Measurements from ENCODE around the gene IMMP2L. TPM values are rescaled to one million over a fixed set of nuclear protein-coding genes. Genes with fewer than 3 reads are reported as not detected.

IMMP2L gene
- total and polyA plus RNA-seq, 2 of the 8 experiments (the other 6 are each of a cell fraction or from before 2014, with no cell fraction given) = 2.3 to 10.1 TPM

- no peak overlapping the region for H2BK12ac ChIP-seq (ENCODE audit: low read depth, low read length)
- no peaks in the 10 kb centered on the region for H3K79me1 ChIP-seq (ENCODE audit: low read depth, low read length)
- H2AFZ ChIP-seq (ENCODE audit: low read length) = no peak overlapping the region
- H2BK15ac ChIP-seq (ENCODE audit: low read length) = no peak overlapping the region; the same call in 1 of the 2 replicates
- no peak overlapping the region for H3K9ac ChIP-seq (replicated peaks in 1 of 4; ENCODE audit: extremely low read depth in 1 of 4, low read depth in 3 of 4, low read length in 3 of 4)
- no peak overlapping the region for H3K4me2 ChIP-seq (ENCODE audit: insufficient read depth in 1 of 2, low read depth in 2 of 2, low read length in 2 of 2)
- no peak overlapping the region for H2BK5ac ChIP-seq (ENCODE audit: low read depth, low read length)
- H3K27ac ChIP-seq (ENCODE audit: low read depth, low read length) = no peak overlapping the region
- DNase-seq (ENCODE audit: low read depth in 1 of 2, low spot score in 2 of 2) = no peak
- no peaks in the 10 kb centered on the region; a peak in 2 of 8 replicates for H3K36me3 ChIP-seq (ENCODE audit: control insufficient read depth in 2 of 4, insufficient read depth in 4 of 4, low read length in 3 of 4)
- no peak overlapping the region for H2BK20ac ChIP-seq (ENCODE audit: low read length)
- no peak for FAIRE-seq
- H3K9me3 ChIP-seq (ENCODE audit: insufficient read depth in 2 of 2, low read depth in 1 of 2, low read length in 1 of 2) = no peaks in the 10 kb centered on the region
- H3K56ac ChIP-seq (replicated peaks; ENCODE audit: insufficient read length, low read depth, low read length) = no peak overlapping the region
- H4K20me1 ChIP-seq (replicated peaks in 1 of 2; ENCODE audit: control insufficient read depth in 1 of 2, insufficient read depth in 2 of 2, low read length in 2 of 2) = no peaks in the 10 kb centered on the region
- no peaks in the 10 kb centered on the region for H3K79me2 ChIP-seq (ENCODE audit: control insufficient read depth in 1 of 2, insufficient read depth in 2 of 2, low read length in 2 of 2)
- no peaks in the 10 kb centered on the region; a peak in 2 of 7 replicates for H3K27me3 ChIP-seq (replicated peaks in 1 of 4; ENCODE audit: control insufficient read depth in 3 of 4, extremely low read depth in 1 of 4, insufficient read depth in 3 of 4, low read length in 3 of 4)
- ChIA-PET CTCF (ENCODE audit: partially characterized antibody) (interaction anchor here (0.6 to 1.5 kb wide), 4 partner anchors 9 to 1227 kb away, joined by 3 to 4 read pairs (median 4); no protein-coding TSS in a partner anchor), POLR2A (ENCODE audit: partially characterized antibody) (no interaction called here)
- H4K91ac ChIP-seq (replicated peaks; ENCODE audit: insufficient read length, low read length) = no peak overlapping the region
- peaks cover 0 to 8% (median under 1%) of the 10 kb centered on the region in 4 experiments; a peak in 2 of 7 replicates for H3K4me1 ChIP-seq (replicated peaks in 1 of 4; ENCODE audit: control insufficient read depth in 3 of 4, insufficient read depth in 4 of 4, low read length in 3 of 4)
- TF ChIP-seq RAD21 (IDR thresholded peaks at IDR 0.05 in 1 of 2, conservative IDR thresholded peaks at IDR 0.05 in 1 of 2; ENCODE audit: low read depth in 2 of 2, low read length in 2 of 2) (peak; percentile 27 to 38; a peak in 3 of 4 replicates), CREB1 (IDR thresholded peaks at IDR 0.05) (no peak), JUN (IDR thresholded peaks at IDR 0.05; ENCODE audit: low read depth, low read length) (no peak), CHD2 (IDR thresholded peaks at IDR 0.05; ENCODE audit: low read length) (no peak)
- TF ChIP-seq, protein P1, sequence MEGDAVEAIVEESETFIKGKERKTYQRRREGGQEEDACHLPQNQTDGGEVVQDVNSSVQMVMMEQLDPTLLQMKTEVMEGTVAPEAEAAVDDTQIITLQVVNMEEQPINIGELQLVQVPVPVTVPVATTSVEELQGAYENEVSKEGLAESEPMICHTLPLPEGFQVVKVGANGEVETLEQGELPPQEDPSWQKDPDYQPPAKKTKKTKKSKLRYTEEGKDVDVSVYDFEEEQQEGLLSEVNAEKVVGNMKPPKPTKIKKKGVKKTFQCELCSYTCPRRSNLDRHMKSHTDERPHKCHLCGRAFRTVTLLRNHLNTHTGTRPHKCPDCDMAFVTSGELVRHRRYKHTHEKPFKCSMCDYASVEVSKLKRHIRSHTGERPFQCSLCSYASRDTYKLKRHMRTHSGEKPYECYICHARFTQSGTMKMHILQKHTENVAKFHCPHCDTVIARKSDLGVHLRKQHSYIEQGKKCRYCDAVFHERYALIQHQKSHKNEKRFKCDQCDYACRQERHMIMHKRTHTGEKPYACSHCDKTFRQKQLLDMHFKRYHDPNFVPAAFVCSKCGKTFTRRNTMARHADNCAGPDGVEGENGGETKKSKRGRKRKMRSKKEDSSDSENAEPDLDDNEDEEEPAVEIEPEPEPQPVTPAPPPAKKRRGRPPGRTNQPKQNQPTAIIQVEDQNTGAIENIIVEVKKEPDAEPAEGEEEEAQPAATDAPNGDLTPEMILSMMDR (IDR thresholded peaks at IDR 0.05; ENCODE audit: control extremely low read depth in 1 of 3, insufficient read depth in 1 of 3, low read depth in 1 of 3, low read length in 3 of 3) = peak in 2 of 3 experiments; percentile 25 to 41; a peak in 2 of 4 replicates
- no peak overlapping the region for H4K8ac ChIP-seq (ENCODE audit: extremely low read depth, insufficient read depth, low read length)
- 85% methylated on average over 5 of the region's 5 CpGs; no CpG with 5 or more reads in 1 of the 2 experiments for WGBS, 2 experiments (ENCODE audit: extremely low coverage in 1 of 2, insufficient coverage in 1 of 2, insufficient read length in 1 of 2, insufficient replicate concordance in 2 of 2, low coverage in 1 of 2, low lambda C conversion rate in 2 of 2, missing lambda C conversion rate in 1 of 2)
- H3K18ac ChIP-seq (ENCODE audit: extremely low read depth, low read length) = no peak overlapping the region
- H3K4ac ChIP-seq (replicated peaks; ENCODE audit: insufficient read length, low read depth, low read length) = no peak overlapping the region
- H3K4me3 ChIP-seq (ENCODE audit: extremely low read depth in 1 of 4, insufficient read depth in 2 of 4, low read depth in 3 of 4, low read length in 4 of 4) = no peak overlapping the region
- no peaks in the 10 kb centered on the region for H3K23me2 ChIP-seq (ENCODE audit: low read depth, low read length)
- no peak overlapping the region for H3K23ac ChIP-seq (ENCODE audit: insufficient read length)
- H3K14ac ChIP-seq (ENCODE audit: insufficient read length) = no peak overlapping the region
- no peak overlapping the region for H2BK120ac ChIP-seq (replicated peaks; ENCODE audit: low read depth, low read length)
- H2AK5ac ChIP-seq (ENCODE audit: low read depth, low read length) = no peak overlapping the region
- H4K5ac ChIP-seq (ENCODE audit: insufficient read length, low read depth, low read length) = no peak overlapping the region
These were observed 722.4 kb downstream of the IMMP2L start for GRCh38 chr7:110839866-110840265.

All from H1 (cell line).